Stimulated activated CD8-positive, alpha-beta memory T cell treated with anti-CD3 and anti-CD28 coated beads, Interleukin-4, amount 100 ng/mL, for 48 hours (primary cell): ENCODE data around the gene SAXO1.
"Not testable (repeated sequence)": the region's sequence is repeated elsewhere in the genome, so short reads cannot be mapped to it uniquely, and the experiment has no call there.

ENCODE experiments used
- DNase-seq: peaks from one replicate; pipeline ENCODE4 v3.0.0-alpha.2; 2020

SAXO1 gene

DNA sequence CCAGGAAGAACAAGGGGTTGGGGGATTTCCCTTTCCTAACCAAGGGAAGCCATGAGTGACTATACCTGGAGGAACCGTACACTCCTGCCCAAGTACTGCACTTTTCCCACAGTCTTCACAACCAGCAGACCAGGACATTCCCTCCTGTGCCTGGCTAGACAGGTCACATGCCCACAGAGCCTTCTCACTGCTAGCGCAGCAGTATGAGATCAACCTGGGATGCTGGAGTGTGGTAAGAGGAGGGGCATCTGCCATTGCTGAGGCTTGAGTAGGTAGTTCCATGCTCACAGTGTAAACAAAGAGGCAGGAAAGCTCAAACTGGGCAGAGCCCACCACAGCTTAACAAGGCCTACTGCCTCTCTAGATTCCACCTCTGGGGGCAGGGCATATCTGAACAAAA, 35.9 kb downstream of the SAXO1 start:
- no peak for DNase-seq

DNA sequence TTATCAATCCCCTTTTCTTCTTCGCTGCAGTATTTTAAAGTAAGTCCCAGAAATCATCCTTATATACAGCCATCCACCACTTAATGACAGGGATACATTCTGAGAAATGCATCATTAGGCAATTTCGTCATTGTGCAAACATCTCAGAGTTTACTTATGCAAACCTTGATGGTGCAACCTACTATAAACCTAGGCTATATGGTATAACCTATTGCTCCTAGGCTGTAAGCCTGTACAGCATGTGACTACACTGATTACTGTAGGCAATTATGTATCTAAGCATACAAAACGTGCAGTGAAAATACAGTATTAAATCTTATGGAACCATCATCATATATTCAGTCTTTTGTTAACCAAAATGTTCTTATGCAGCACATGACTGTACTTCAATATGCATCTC, 36.8 kb downstream of the SAXO1 start:
- DNase-seq, result no peak

DNA sequence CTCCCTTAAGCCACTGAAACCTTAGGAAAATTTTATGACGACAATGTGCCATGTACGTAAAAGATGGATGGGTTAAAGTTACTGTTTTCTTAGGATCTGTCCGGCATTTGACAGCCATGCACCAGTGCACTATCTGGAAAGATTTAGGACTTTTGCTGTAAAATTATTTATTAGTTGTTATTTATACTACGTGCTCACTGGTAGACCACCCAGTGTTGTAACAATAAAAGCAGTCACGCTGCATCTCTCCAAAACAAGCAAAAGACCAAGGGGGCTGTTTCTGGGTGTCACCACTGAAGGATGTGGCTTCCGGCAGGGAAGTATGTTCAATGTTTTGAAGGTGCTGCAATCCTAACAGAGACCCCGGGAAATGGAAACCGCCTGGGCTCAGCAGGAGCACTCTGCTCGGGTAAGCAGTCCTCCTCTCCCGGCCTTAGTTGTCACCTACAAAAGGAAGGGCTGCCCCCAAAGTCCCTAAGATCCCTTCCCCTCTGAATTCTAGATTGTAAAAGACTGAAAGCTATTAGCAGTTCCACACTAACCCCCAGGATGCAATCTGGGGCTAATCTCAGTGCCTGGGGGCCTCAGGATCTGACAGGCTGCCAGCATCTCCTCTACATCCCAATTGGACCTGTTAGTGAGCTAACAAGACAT, 38.6 kb downstream of the SAXO1 start:
- DNase-seq, result no peak

DNA sequence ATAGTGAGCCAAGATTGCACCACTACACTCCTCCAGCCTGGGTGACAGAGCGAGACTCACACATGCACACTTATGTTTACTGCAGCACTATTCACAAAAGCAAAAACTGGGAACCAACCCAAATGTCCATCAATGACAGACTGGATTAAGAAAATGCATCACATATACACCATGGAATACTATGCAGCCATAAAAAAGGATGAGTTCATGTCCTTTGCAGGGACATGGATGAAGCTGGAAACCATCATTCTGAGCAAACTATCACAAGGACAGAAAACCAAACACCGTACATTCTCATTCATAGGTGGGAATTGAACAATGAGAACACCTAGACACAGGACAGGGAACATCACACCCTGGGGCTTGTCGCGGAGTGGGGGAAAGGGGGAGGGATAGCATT, 41.8 kb downstream of the SAXO1 start:
- not testable (repeated sequence) for DNase-seq

DNA sequence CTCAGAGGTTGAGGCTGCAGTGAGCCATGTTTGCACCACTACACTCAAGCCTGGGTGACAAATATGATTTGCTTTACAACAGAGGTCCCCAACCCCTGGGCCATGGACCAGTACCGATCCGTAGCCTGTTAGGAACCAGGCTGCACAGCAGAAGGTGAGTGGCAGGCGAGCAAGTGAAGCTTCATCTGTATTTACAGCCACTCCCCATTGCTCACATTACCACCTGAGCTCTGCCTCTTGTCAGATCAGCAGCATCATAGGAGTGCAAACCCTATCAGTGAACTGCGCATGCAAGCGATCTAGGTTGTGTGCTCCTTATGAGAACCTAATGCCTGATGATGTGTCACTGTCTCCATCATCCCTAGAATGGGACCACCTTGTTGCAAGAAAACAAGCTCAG, 42.5 kb downstream of the SAXO1 start:
- no peak for DNase-seq

DNA sequence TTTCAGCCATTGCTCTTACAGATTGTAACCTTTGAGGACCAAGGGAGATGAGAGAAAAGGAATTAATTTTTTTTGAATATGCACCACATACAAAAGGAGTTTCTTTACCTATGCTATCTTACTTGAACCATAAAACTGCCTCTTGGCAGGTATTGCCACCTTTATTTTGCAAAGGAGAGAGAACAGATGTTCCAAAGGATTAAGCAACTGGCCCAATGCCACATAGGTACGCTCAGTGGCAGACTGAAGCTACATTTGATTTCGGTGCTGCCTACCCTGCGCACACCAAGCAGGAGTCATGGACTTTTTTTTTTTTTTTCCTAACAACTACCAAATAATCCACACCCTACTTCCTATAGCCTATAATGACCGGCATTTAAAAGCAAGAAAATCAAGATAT, 43.1 kb downstream of the SAXO1 start:
- DNase-seq, result no peak

DNA sequence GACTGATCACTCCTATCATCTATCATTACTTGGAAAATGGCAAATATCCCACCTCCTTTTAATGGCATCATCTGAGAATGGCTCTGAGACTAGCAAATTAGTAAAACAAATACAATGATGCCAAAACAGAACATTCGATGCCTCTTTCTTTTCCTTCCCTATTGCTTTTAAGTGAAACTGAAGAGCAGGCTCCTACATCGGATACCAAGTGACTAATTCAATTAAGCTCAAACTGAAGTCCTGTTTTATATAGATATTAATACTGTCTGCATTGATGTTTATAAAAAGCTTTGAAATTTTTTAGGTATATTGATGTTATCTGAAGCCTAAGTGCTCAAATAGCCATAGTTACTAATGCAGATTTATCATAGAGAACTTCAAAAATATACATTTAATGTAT, 43.9 kb downstream of the SAXO1 start:
- DNase-seq, result no peak

DNA sequence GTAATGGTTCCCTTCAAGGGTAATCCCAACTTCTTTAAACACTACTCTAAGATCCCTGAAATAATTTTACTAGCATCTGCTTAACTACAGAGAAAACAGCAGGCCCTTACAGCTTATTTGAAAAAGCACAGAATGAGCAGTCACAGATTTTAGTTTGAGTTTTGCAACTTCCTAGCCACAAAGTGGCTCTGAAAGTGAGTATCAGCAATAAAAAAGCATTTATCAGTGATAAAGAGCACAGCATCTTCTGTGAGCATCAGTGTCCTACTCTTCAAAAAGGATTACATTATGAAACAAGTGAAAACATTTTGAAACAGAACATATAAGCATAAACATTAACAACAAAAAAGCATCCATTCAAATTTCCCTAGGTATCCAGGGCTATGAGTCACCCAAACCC, 45.0 kb downstream of the SAXO1 start:
- no peak for DNase-seq

DNA sequence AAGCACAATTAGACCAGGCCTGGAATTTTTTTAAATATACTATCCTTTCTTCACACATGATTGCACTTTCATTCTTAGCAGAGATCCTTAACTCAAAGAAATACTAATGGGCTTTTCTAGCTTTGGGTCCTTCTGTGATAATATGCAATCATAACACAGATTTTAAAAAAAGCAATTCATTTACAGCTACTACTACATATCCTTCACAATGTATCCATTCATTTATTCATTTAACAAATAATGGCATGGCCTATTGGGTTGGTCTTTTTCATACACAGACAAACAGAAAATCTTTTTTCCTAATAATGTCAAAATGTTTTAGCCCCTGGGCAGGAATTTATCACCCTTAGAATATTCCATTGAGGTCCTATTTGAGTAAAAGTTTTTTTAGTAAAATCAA, 47.0 kb downstream of the SAXO1 start:
- DNase-seq, result no peak

DNA sequence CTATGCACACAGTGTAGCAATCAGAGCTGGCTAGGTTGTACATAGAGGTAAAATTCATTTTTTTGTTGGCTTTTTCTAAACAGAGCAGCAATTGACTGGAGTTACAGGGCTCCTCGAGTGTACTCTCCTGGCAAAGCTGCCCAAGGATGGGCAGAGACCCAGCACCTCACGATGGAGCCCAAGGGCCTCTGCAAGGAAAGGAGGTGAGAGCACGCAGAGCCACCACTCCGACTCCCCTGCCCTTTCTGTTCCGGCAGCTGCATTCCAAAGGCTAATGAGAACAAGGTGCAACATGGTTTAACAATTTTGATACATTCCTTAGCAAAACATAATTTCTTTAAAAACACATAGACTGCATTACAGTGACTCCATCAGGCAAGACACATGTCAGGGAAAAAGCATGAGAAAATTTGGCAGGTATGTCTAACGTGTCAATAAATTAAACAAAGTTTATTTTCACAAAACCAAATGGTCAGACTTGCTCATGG, 47.5 kb downstream of the SAXO1 start:
- no peak for DNase-seq

DNA sequence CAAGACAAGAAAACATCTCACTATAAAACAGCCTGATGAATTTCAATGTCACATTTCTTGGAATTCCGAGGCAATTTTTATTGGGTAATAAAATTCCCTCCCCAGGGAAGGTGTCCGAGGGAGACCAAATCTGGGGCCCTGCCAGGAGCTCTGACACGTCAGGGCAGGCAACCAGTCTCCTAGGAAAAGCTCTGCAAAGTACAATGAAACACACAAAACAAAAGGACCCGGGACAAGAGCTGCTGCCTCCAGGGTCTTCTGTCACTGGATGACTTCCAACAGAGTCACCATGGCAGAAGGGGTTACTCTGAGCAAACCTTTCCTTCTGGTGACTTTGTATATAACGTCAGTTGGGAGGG, 50.8 kb downstream of the SAXO1 start:
- DNase-seq, result no peak

DNA sequence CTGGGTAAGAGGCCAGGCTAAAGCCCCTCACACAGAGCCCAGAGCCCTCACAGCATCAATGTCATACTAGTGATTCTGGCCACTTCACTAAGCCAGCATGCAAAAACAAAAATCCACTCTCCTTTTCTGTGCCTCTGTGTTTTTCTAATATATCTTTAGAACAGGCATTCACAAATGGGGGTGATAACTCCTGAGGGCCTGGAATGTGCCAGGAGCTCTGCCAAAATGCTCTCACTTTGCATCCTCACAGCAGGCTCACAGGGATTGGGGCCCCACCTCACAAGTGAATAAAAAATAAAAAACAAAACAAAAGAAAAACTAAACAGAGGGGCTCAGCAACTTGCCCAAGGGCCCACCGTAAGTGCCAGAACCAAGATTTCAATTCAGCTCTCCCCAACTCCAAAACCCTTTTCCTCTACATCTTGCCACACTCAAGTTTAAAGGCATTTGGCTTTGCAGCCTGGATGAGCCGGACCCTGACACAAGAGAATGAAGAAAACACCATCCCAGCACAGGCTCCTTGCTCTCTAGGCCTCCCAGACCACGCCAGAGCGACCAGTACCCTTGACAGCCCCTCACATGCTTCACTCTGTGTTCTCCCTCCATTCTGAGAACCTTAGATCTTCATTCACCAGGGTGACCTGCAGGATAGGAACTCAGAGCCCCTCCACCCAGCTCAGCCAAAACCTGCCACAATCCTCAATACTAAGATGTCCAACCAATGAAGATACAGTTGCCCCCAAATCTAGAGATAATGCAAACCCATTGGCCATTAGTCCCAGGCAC, 51.3 kb downstream of the SAXO1 start:
- DNase-seq, result no peak

DNA sequence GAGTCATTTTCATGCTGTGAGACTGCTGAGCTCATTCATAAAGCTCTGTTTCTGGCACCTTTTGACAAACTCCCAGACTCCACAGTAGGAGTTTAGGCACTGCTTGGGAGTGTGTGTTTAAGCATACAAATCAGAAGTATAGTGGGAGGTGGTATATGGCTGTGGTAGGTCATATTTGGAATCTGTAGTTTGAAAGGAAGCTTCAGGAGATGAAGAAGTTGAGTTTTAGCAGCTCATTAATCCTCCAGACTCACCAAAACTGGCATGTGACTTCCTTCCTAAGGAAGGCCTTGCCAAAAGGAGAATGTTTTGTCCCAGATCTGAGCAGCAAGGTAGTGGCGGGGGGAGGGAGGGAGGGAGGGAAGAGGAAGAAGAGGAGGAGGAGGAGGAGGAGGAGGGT, 52.8 kb downstream of the SAXO1 start:
- no peak for DNase-seq

DNA sequence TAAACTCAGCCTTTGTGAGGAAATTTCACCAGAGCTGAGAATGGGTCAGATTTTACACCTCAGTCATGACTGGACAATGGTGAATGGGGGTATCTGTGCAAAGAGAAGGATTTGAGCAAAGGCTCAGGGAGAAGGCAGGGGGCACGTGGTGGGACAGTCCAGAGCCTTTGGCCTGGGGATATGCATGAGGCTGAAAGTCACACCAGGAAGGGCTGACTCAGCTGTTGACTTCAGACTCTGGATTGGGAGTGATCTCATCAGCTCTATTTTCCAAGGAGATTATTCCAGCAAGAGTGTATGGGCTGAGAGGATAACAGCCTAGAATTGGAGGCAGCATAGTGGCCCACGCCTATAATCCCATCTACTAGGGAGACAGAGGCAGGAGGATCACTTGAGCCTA, 53.6 kb downstream of the SAXO1 start:
- DNase-seq, result no peak

DNA sequence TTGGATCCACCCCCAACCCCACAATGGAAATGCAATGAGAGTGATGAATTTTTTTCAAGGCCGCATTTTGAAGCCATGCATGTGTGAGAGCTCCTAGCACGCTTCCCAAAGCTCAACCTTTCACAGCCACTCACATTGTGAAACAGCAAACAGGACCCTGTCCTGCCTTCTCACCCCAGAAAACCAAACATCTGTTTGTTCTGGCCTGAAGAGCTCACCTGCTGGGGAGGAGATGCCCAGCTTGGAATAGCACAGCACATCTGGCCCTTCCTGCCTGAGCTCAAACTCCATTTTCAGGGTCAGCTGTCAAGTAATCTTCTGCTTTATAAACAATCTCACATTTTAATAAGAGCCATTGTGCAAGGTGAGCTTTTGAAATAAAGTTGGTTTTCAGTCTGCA, 54.8 kb downstream of the SAXO1 start:
- DNase-seq, result no peak

DNA sequence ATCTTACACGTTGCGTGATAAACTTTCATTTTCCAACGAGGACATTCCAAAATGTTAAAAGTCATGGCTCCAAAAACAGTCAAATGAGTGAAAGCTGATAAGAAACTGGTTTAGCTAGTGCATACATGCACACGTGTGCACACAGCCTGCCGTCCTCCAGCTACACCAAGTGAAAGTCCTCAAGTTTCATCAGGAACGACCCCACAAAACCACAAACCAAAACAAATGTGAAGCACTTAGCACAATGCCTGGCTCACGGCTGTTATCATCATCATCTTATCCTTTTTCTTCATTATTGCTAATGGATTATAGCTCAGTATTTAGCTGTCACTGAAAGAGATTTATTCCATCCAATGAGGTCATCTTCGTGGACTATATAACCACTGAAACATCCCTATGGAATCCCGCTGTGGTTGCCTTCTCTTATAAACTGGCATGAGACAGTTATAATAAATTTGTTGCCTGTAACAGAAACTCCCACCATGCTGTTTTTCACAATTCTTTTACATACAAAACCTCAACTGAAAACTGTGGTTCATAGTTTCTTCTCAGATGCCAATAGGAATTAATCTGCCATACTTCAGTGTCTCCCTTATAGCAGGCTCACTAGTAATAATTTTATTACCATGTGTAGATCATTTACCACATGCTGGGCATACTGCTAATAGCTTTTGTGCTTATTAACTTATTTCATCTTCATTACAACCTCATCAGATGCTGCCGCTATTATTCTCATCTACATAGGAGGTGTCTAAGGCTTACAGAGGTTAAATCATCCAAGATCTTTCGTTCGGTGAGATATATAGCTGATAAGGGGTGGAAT, 56.1 kb downstream of the SAXO1 start:
- DNase-seq, result no peak

DNA sequence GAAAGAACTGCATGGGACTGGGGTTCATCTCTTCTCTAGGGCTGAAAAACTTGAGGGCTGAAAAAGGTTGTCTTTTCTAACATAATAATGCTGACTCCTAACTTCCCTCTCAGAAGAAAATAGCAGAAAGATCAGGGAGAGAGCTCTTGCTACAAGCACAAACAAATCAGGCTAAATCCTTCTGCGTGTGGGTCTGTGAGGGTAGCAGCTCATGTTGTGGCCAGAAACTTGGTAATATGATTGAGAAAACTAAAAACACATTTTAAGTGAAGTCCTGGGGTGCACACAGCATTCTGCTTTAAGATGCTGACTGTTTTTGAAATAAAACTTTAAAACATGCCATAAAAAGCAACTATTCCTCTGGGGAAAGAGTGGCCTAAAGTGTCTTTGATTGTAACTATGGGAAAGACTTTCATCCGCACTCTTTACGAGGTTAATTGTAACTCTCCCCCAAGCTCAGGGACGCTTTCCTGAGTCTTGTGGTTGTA, 56.7 kb downstream of the SAXO1 start:
- no peak for DNase-seq

DNA sequence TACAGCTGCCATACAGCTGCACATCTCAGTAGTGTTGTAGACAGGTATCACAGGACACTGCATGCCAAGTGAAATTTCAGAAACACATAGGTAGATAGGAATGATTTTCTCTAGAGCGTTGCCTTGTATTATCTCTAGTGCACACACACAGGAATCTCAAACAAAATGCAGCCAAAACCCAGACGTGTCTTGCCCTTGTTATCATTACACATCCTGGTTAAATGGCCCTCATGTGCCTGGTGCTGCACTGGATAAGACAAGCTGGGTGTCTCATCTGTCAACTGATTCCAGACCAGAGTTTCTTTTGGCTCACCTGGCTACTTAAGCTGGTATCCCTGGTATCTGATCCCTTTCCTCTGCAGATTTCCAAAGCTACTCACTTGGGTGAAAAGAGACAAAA, 59.7 kb downstream of the SAXO1 start:
- no peak for DNase-seq

DNA sequence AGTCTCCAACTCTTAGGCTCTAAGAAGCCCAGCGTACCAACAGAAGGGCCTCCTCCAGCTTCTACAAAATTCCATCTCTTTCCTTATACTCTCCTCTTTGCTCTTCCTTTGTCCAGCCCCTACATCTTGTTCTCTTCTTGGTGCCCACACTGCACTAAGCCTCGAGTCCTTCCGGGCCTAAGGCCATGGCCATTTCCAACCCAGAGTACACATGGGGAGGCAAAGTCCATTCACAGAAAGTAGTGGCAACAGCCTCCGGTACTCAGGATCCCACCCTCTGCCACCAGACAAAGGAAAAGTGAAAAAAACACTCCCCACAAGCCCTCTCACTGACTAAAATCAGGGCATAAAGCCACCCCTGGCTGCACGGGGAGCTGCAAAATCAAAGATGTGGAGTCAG, 60.3 kb downstream of the SAXO1 start:
- DNase-seq, result no peak

DNA sequence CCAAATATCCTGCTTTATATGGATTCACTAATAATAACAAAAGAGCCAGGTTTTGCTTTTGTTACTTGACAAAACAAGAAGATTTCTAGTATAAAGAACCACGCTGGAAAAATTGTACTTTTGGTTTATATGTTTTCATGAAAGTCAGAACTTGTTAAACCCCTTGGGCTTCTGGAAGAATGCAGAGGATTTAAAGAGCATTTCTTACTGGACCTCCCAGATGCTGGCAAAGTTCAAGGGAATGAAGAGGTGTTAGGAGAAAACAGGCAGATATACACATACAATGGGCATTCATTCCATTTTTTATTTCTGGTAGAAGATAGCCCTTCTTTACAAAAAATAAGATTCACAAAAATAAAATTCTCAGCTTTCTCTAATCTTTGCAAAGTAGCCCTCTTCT, 61.1 kb downstream of the SAXO1 start:
- DNase-seq, result no peak

DNA sequence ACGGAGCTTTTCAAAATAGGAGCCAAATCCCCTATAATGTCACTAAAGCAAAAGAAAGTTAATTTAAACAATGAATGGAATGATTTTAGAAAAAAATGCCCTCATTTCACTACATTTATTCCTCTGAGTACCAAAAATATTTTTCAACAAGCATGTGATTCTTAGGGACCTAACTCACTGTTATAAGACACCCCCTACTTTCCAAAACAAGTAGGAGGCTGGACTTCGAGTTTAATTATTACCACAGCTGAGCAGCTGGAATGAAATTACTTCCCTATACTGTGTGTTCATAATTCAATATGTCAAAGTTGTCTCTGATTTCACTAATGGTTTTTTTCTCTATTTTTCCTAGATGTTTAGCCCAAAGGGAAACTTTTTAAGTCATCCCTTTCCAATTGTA, 61.6 kb downstream of the SAXO1 start:
- no peak for DNase-seq

DNA sequence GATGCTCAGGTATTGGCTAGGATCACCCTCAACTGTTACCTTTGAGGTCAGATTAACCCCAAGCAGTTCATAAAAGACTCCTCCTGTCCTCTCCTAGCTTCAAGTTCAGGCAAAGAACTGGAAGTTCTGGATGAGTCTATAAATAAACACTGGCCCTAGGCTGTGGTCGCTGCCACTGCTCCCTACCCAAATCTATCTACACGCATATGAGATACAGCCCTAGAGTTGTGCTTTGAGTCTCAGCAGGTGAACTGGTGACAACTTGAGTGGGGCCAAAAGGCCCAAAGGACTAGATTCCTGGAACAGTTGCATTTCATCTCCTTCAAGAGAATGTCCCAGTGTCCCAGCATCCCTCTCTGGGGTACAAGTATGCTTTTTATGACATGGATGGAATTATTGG, 62.6 kb downstream of the SAXO1 start:
- no peak for DNase-seq

DNA sequence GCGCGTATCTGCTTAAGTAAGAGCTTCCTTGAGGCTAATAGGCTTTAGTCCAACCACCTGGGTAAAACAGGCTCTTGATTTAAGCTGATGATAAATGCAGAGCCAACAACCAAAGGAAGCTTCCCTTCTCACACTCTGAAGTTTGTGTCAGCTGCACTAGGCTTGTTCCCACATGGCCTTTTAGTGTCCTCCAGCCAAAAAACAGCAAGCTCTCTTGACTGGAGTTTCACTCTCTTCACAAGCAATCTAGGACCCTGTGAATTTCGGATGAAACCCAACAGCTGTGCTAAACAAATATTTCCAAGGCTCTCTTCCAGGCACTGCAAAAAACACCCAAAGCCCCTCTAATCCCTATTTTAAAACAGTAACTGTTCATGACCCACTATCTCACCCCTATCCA, 63.9 kb downstream of the SAXO1 start:
- DNase-seq, result no peak

DNA sequence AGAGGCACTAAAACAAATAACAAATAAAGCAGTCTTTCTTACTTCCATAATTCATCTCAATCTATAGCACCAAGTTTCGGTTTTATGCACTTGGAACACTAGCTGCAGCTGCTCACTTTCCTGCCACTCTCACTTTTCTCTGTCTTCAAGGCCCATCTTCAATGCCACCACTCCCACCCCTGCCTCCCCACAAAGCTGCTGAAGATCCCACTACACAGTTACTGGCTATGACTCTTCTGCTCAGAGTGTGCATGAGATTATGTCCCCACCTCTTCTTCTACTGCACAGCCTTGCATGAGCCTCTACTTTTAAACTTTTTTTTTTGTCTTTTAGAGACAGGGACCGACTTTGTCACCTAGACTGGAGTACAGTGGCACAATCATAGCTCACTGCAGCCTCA, 77.4 kb downstream of the SAXO1 start:
- DNase-seq, result no peak
